ENCODE results near the gene HMOX2.

GRCh38 chr16:4509420-4509819 lies 33.2 kb downstream of the HMOX2 start:
- TF ChIP-seq CTCF (IDR thresholded peaks at IDR 0.05) (no peak), POLR2A (IDR thresholded peaks at IDR 0.05) (no peak)

All from heart left ventricle (tissue), 13 donors.